Fibroblast of lung (primary cell): ENCODE results near the gene RPGR.

Source experiments
- EZH2 ChIP-seq: IDR thresholded peaks from 2 replicates; pipeline ENCODE4 v1.5.1; 2012; ENCODE audit warnings: low read length, control low read depth, mild to moderate bottlenecking; ENCODE audit errors: missing control alignments
- TF ChIP-seq, protein P1 (sequence below), 2 donors: IDR thresholded peaks in 1 of 2; conservative IDR thresholded peaks in 1 of 2; 1 replicate in 1 of 2; 2 replicates in 1 of 2; pipeline ENCODE4 v1.5.1; 2011 to 2012; ENCODE audit warnings: low read length in 2 of 2, control low read depth in 1 of 2, inconsistent platforms in 1 of 2, low read depth in 1 of 2, mild to moderate bottlenecking in 1 of 2

DNA sequence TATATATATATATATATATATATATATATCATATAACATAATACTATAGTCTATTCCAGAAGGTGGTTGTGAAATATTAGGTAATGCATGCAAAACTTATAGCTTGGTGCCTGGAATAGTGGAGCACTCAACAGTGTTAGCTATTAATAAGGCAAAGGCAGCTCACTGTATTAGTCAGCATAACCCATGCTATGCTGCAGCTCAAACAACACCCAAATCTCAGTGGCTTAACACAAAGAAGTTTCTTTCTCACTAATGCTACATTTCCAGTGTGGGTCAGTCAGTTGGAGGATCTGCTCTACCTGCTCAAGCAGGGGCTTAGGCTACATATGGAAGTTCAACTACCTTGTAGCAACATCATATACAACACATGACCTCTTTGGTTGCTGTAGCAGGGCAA is 5.2 kb upstream of the RPGR start:
- no peak for TF ChIP-seq EZH2
- TF ChIP-seq, protein P1, sequence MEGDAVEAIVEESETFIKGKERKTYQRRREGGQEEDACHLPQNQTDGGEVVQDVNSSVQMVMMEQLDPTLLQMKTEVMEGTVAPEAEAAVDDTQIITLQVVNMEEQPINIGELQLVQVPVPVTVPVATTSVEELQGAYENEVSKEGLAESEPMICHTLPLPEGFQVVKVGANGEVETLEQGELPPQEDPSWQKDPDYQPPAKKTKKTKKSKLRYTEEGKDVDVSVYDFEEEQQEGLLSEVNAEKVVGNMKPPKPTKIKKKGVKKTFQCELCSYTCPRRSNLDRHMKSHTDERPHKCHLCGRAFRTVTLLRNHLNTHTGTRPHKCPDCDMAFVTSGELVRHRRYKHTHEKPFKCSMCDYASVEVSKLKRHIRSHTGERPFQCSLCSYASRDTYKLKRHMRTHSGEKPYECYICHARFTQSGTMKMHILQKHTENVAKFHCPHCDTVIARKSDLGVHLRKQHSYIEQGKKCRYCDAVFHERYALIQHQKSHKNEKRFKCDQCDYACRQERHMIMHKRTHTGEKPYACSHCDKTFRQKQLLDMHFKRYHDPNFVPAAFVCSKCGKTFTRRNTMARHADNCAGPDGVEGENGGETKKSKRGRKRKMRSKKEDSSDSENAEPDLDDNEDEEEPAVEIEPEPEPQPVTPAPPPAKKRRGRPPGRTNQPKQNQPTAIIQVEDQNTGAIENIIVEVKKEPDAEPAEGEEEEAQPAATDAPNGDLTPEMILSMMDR (conservative IDR thresholded peaks at IDR 0.05 in 1 of 2, IDR thresholded peaks at IDR 0.05 in 1 of 2; ENCODE audit: low read depth in 1 of 2, low read length in 2 of 2) = no peak
